GM12875 (cell line): ENCODE data around the gene PLEKHG7.
"Not testable (repeated sequence)": the region's sequence is repeated elsewhere in the genome, so short reads cannot be mapped to it uniquely, and the experiment has no call there.

Source experiments
- H3K4me3 ChIP-seq: one replicate; pipeline ENCODE4 v1.5.1; 2011; ENCODE audit warnings: low read depth, low read length, control low read depth
- CTCF ChIP-seq: IDR thresholded peaks from 2 replicates; pipeline ENCODE4 v1.5.1; 2011; ENCODE audit warnings: low read depth, mild to moderate bottlenecking, control low read depth, inconsistent platforms, low read length, moderate library complexity, borderline replicate concordance; ENCODE audit not compliant: insufficient read depth

The PLEKHG7 gene

GRCh38 chr12:92702754-92703679 is at the start of gene PLEKHG7:
PLEKHG7 (plus strand) TSS chr12:92702989; CDS start chr12:92706632, 3,643 bp downstream.
- H3K4me3 ChIP-seq, result peak within 1 kb of the TSS; percentile 41
- no peak for TF ChIP-seq CTCF

DNA sequence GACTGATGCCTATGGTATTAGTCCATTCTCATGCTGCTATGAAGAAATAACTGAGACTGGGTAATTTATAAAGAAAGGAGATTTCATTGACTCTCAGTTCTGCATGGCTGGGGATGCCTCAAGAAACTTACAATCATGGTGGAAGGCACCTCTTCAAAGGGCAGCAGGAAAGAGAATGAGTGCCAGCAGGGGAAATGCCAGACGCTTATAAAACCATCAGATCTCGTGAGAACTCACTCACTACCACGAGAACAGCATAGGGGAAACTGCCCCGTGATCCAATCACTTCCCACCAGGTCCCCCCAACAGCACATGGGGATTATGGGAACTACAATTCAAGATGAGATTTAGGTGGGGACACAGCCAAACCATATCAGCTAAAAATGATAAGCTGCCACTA is 48.5 kb upstream of the PLEKHG7 start:
- H3K4me3 ChIP-seq, result not testable (repeated sequence)

DNA sequence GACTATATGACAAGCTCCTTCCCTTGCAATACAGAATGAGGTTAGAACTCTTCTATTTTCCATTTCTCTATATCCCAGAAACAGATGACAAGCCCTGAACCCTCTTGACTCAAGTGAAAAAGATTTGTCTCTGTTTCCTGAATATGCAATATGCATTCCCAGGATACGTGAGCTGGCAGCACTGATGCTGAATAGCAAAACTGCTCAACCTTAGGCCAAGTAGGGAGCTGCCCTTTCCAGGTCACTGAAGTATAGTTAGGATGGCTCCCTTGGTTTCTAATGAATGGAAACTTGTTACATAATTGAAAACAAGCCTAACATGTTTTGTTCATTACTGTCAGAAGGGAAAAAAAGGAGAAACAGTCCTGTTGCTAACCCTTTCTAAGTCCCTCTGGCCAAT is 47.9 kb upstream of the PLEKHG7 start:
- TF ChIP-seq CTCF, result no peak
- no peak overlapping the region for H3K4me3 ChIP-seq

DNA sequence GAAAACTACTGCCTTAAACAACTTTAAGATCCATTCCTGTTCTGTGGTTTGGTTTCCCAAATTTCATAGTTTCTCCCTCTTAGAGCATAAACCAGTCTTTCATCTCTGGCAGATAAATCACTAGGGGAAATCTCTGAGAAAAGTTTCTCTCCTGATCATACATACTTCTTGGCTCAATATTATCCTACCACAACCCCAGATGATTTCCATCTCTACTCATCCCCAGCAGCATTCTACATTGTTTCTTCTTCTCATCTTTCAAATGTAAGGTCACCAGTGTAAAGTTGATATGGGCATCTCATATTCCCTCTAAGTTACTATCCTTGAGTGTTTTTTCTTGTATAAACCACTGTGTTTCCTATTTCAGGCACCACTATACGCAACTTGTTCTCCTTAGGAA is 45.9 kb upstream of the PLEKHG7 start:
- TF ChIP-seq CTCF, result no peak
- H3K4me3 ChIP-seq, result no peak overlapping the region

GRCh38 chr12:92657770-92658169 is 45.0 kb upstream of the PLEKHG7 start:
- no peak overlapping the region for H3K4me3 ChIP-seq
- no peak for TF ChIP-seq CTCF

GRCh38 chr12:92658611-92659010 is 44.2 kb upstream of the PLEKHG7 start:
- no peak for TF ChIP-seq CTCF
- H3K4me3 ChIP-seq, result no peak overlapping the region

- no peak overlapping the region for H3K4me3 ChIP-seq
- no peak for TF ChIP-seq CTCF
These were observed 41.5 kb upstream of the PLEKHG7 start for GRCh38 chr12:92661269-92661668.
